ENCODE measurements around the gene NRG2.

NRG2 gene

DNA sequence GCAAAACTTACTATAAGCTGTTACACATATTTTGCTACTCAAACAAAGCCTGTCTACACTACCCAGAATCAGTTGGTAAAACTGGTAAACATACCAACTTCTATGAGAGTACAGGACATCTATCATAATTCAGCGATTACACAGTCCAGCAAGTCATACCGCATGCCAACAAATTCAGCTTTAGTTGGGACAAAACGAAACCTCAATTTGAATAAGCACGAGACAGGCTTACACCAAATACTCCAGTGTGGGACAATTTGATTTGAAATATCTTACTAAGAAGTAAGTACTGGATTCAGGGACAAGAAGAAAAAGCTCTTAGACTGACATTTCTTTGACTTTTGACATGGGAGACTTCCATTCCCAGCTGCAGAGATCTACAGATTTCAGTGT is 2.0 kb downstream of the NRG2 start:
- TF ChIP-seq SIN3A (IDR thresholded peaks at IDR 0.05; ENCODE audit: borderline replicate concordance, insufficient read depth, low read length) = no peak
- TF ChIP-seq, protein P1, sequence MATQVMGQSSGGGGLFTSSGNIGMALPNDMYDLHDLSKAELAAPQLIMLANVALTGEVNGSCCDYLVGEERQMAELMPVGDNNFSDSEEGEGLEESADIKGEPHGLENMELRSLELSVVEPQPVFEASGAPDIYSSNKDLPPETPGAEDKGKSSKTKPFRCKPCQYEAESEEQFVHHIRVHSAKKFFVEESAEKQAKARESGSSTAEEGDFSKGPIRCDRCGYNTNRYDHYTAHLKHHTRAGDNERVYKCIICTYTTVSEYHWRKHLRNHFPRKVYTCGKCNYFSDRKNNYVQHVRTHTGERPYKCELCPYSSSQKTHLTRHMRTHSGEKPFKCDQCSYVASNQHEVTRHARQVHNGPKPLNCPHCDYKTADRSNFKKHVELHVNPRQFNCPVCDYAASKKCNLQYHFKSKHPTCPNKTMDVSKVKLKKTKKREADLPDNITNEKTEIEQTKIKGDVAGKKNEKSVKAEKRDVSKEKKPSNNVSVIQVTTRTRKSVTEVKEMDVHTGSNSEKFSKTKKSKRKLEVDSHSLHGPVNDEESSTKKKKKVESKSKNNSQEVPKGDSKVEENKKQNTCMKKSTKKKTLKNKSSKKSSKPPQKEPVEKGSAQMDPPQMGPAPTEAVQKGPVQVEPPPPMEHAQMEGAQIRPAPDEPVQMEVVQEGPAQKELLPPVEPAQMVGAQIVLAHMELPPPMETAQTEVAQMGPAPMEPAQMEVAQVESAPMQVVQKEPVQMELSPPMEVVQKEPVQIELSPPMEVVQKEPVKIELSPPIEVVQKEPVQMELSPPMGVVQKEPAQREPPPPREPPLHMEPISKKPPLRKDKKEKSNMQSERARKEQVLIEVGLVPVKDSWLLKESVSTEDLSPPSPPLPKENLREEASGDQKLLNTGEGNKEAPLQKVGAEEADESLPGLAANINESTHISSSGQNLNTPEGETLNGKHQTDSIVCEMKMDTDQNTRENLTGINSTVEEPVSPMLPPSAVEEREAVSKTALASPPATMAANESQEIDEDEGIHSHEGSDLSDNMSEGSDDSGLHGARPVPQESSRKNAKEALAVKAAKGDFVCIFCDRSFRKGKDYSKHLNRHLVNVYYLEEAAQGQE (IDR thresholded peaks at IDR 0.05; ENCODE audit: insufficient read depth in 1 of 2, low read depth in 2 of 2, low read length in 2 of 2) = no peak
- no peak for TF ChIP-seq TAF1 (IDR thresholded peaks at IDR 0.05; ENCODE audit: borderline replicate concordance, insufficient read depth, low read length)
- TF ChIP-seq FOXP2 (optimal IDR thresholded peaks at IDR 0.05; ENCODE audit: borderline replicate concordance, extremely low read depth, extremely low read length, insufficient read depth) = no peak
- TF ChIP-seq POLR2AphosphoS5 (IDR thresholded peaks at IDR 0.05; ENCODE audit: low read depth, low read length) = no peak

DNA sequence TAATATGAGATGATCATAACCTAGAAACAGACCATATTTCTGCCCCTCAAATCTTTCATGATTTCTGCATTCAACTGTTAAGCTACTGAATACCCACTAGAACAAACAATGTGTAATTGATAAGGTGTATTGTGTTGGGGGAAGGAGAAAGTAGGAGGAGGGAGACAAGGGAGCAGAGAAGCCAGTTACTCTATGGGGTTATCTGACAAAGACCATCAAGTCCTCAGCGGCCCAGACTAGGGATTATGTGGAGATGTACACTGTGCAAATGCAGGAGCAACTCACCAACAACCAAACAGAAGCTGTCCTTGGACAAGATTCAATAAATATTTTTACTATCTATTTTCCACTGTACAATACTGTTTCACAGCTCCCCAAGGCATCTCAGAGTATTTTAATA is 2.7 kb downstream of the NRG2 start:
- no peak for TF ChIP-seq POLR2AphosphoS5 (IDR thresholded peaks at IDR 0.05; ENCODE audit: low read depth, low read length)
- TF ChIP-seq FOXP2 (optimal IDR thresholded peaks at IDR 0.05; ENCODE audit: borderline replicate concordance, extremely low read depth, extremely low read length, insufficient read depth) = no peak
- no peak for TF ChIP-seq SIN3A (IDR thresholded peaks at IDR 0.05; ENCODE audit: borderline replicate concordance, insufficient read depth, low read length)
- TF ChIP-seq, protein P1 (IDR thresholded peaks at IDR 0.05; ENCODE audit: insufficient read depth in 1 of 2, low read depth in 2 of 2, low read length in 2 of 2) = no peak
- no peak for TF ChIP-seq TAF1 (IDR thresholded peaks at IDR 0.05; ENCODE audit: borderline replicate concordance, insufficient read depth, low read length)

DNA sequence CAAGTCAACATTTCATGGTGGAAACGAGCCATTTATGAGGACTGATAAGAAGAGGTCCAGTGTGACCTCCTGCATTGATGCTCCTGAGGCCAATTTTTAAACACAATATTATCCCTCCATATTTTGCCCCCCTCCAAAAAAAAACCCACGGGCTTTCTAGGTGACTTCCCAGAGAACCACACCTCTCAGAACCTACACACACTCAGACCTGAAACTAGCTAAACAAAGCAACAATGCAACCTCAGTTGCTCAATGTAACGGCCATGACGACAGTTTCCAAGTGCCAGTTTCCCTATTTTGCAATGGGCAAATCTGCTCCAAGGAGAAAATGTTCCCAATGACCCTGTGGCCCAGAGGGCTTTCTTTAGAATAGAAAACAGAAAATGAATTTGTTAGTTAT is 3.5 kb downstream of the NRG2 start:
- TF ChIP-seq TAF1 (IDR thresholded peaks at IDR 0.05; ENCODE audit: borderline replicate concordance, insufficient read depth, low read length) (no peak), POLR2AphosphoS5 (IDR thresholded peaks at IDR 0.05; ENCODE audit: low read depth, low read length) (no peak), FOXP2 (optimal IDR thresholded peaks at IDR 0.05; ENCODE audit: borderline replicate concordance, extremely low read depth, extremely low read length, insufficient read depth) (no peak), SIN3A (IDR thresholded peaks at IDR 0.05; ENCODE audit: borderline replicate concordance, insufficient read depth, low read length) (no peak)
- TF ChIP-seq, protein P1 (IDR thresholded peaks at IDR 0.05; ENCODE audit: insufficient read depth in 1 of 2, low read depth in 2 of 2, low read length in 2 of 2) = no peak

DNA sequence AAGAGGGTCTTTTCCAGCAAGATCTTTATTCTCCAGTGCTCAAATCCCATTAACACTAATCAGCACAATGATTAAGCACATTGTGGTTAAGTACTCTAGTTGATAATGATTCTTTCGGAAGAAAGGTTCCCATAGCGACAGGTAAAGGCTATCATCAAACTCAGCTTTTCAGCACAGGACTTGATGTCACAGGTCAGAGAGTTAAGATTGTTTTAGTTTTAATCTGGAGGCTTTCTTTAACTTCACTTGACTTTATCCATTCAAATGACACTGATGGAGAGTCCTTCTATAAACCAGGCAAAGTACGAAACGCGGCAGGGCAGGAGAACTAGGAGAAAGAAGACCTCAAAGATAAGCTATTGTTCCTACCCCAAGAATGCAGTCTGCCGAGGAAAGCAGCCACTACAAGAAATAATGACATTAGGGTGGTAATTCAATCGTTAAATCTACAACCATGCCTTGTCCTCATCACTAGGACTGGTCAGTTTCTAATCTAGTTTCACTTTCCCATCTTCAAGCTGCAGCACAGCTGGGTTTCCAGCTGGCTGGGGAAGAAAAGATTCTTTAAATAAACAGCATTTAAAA is 4.6 kb downstream of the NRG2 start:
- TF ChIP-seq SIN3A (IDR thresholded peaks at IDR 0.05; ENCODE audit: borderline replicate concordance, insufficient read depth, low read length) (no peak), TAF1 (IDR thresholded peaks at IDR 0.05; ENCODE audit: borderline replicate concordance, insufficient read depth, low read length) (no peak), FOXP2 (optimal IDR thresholded peaks at IDR 0.05; ENCODE audit: borderline replicate concordance, extremely low read depth, extremely low read length, insufficient read depth) (no peak), POLR2AphosphoS5 (IDR thresholded peaks at IDR 0.05; ENCODE audit: low read depth, low read length) (no peak)
- TF ChIP-seq, protein P1 (IDR thresholded peaks at IDR 0.05; ENCODE audit: insufficient read depth in 1 of 2, low read depth in 2 of 2, low read length in 2 of 2) = no peak

Measured in PFSK-1 (cell line).